Ishikawa (cell line): Measurements from ENCODE around the gene ANKRD44.

Experiments used
- CEBPB ChIP-seq: IDR thresholded peaks from 2 replicates; pipeline ENCODE4 v1.6.1; 2012
- CREB1 ChIP-seq: IDR thresholded peaks from 2 replicates; pipeline ENCODE4 v1.6.1; 2012; ENCODE audit warnings: low read depth
- EGR1 ChIP-seq: IDR thresholded peaks from 2 replicates; pipeline ENCODE4 v1.6.1; 2012
- EP300 ChIP-seq: IDR thresholded peaks from 2 replicates; pipeline ENCODE4 v1.6.1; 2012; ENCODE audit warnings: borderline replicate concordance
- FOXM1 ChIP-seq: IDR thresholded peaks from 2 replicates; pipeline ENCODE4 v1.6.1; 2012; ENCODE audit warnings: low read depth, borderline replicate concordance
- NFIC ChIP-seq: IDR thresholded peaks from 2 replicates; pipeline ENCODE4 v1.6.1; 2012
- RAD21 ChIP-seq: IDR thresholded peaks from 2 replicates; pipeline ENCODE4 v1.6.1; 2012; ENCODE audit warnings: low read depth
- TAF1 ChIP-seq: IDR thresholded peaks from 2 replicates; pipeline ENCODE4 v1.6.1; 2012; ENCODE audit warnings: low read depth, mild to moderate bottlenecking
- TCF12 ChIP-seq: IDR thresholded peaks from 2 replicates; pipeline ENCODE4 v1.6.1; 2012; ENCODE audit warnings: low read depth
- TEAD4 ChIP-seq: IDR thresholded peaks from 2 replicates; pipeline ENCODE4 v1.6.1; 2012
- TF ChIP-seq, protein P1 (sequence below): IDR thresholded peaks from 2 replicates; pipeline ENCODE4 v1.6.1; 2012
- TF ChIP-seq, protein P2 (sequence below): IDR thresholded peaks from 2 replicates; pipeline ENCODE4 v1.6.1; 2012; ENCODE audit warnings: low read depth, mild to moderate bottlenecking
- TF ChIP-seq, protein P3 (sequence below): IDR thresholded peaks from 2 replicates; pipeline ENCODE4 v1.6.1; 2012

DNA sequence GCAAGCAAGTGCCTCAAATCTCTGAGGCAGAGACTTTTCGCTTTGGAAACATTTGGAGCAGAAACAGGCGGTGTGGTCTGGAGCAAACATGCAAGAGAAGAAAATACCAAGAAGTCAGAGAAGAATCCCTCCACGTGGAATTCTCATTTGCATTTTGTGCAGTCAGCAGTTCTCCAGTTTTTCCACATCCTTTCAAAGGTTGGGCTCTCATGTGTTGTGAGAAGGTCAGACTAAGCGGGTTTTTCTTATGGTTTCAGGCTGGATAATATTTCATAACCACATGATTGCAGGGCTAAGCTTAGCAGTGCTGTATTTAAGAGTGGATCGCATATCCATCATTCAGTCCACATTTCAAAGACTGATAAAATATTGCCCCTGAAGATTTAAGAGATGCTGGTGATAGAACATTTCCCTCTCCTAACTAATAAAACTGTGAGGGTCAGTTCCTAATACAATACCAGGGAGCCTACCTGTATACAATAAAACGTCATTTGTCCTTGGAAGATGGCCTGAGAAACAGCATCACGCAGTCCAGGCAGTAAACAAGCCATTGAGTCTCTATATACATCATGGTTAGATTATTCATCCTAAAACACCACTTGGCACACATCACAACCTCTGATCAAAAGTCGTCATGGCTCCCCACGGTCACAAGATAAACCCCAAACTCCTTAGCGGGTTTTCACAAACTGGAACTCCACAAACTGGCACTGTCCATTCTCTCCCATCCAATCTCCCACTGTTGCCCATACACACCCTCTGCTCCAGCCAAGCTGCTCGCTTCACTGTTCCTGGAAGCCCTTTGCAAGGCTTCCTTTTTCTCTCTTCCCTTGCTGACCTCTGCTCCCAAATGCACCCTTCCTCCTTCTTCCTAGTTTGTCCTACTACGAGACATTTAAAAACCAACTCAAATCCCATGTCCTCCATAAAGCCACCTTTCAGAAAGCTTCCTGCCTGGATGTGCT is 31.5 kb downstream of the ANKRD44 start:
- TF ChIP-seq CEBPB (no peak), FOXM1 (no peak), NFIC (no peak), EP300 (no peak), RAD21 (no peak), TCF12 (no peak), TAF1 (no peak), EGR1 (no peak), CREB1 (no peak), TEAD4 (no peak)
- TF ChIP-seq, protein P1, sequence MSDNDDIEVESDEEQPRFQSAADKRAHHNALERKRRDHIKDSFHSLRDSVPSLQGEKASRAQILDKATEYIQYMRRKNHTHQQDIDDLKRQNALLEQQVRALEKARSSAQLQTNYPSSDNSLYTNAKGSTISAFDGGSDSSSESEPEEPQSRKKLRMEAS, result no peak
- TF ChIP-seq, protein P2, sequence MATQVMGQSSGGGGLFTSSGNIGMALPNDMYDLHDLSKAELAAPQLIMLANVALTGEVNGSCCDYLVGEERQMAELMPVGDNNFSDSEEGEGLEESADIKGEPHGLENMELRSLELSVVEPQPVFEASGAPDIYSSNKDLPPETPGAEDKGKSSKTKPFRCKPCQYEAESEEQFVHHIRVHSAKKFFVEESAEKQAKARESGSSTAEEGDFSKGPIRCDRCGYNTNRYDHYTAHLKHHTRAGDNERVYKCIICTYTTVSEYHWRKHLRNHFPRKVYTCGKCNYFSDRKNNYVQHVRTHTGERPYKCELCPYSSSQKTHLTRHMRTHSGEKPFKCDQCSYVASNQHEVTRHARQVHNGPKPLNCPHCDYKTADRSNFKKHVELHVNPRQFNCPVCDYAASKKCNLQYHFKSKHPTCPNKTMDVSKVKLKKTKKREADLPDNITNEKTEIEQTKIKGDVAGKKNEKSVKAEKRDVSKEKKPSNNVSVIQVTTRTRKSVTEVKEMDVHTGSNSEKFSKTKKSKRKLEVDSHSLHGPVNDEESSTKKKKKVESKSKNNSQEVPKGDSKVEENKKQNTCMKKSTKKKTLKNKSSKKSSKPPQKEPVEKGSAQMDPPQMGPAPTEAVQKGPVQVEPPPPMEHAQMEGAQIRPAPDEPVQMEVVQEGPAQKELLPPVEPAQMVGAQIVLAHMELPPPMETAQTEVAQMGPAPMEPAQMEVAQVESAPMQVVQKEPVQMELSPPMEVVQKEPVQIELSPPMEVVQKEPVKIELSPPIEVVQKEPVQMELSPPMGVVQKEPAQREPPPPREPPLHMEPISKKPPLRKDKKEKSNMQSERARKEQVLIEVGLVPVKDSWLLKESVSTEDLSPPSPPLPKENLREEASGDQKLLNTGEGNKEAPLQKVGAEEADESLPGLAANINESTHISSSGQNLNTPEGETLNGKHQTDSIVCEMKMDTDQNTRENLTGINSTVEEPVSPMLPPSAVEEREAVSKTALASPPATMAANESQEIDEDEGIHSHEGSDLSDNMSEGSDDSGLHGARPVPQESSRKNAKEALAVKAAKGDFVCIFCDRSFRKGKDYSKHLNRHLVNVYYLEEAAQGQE, result no peak
- TF ChIP-seq, protein P3, sequence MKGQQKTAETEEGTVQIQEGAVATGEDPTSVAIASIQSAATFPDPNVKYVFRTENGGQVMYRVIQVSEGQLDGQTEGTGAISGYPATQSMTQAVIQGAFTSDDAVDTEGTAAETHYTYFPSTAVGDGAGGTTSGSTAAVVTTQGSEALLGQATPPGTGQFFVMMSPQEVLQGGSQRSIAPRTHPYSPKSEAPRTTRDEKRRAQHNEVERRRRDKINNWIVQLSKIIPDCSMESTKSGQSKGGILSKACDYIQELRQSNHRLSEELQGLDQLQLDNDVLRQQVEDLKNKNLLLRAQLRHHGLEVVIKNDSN, result no peak
